Amniotic stem cell (primary cell): Measurements from ENCODE around the gene RBMXL3.

Source experiments
- DNase-seq: peaks from one replicate; lab custom pipeline; 2025; lab: John Stamatoyannopoulos, UW

RBMXL3 gene

DNA sequence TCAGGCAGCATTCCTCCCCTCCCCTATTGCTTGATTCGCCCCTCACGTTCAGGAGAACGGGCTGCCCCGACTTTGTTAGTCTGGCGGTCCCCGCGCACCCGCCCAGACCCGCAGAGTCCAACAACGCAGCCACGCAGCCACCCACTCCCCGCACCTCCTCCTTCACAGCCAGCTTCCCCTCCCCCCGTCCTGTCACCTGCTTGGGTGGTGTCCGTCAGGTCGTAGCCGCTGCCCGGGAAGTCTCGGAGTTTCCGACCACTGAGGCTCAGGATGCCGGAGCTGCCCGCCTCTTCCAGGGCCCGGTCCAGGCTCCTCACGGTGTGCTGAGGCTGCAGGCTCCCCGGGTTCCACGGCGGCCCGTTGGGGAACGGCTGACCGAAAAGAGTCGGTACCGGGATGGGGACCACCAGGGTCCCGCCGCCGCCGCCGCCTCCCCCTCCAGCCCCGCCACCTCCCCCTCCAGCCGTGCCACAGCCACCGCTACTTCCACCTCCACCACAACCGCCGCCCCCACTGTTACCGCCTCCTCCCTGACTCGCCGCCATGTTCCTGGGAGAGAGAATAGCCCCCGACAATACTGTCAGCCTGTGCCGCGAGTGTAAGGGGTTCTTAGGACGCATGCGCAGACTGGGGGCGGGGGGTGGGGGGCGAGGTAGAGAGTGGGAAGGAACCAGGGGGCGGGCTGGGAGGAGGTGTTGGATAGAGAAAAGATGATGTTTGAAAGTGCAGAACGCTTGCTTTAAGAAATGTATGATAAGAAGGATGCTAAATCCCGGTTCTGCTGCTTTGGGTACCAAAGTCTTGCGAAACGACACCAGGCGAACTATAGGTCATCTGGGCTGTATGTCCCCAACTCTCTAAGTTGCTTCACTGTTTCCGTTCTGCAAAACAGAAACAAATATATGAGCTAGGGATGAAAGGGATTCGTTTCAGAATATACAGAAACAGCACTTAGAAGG is 44.6 kb downstream of the RBMXL3 start, which contains the start of gene LRCH2:
Gene LRCH2, minus strand, starts transcription at position 600 of the 959 bp plus-strand sequence. Its CDS starts 55 bp downstream, at position 545.
- DNase-seq = no peak

DNA sequence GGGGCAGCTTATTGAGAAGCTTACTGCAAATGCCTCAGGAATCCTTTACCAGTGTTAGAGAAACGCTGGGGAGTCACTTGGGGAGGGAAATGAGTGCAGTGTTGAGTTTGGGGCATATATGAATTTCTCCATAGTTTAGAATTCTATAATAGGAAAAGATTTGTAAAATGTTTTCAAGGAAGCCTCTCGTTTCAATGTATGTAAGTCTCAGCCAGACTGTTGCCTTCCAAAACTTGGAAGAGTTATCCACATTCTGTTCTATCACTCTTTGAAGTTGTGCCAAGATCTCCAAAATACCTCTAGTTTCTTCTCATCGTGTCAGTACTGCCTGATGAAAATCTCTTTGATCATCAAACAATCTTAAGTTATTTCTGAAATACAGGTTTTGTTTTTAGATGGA is 45.3 kb downstream of the RBMXL3 start:
- DNase-seq = no peak

DNA sequence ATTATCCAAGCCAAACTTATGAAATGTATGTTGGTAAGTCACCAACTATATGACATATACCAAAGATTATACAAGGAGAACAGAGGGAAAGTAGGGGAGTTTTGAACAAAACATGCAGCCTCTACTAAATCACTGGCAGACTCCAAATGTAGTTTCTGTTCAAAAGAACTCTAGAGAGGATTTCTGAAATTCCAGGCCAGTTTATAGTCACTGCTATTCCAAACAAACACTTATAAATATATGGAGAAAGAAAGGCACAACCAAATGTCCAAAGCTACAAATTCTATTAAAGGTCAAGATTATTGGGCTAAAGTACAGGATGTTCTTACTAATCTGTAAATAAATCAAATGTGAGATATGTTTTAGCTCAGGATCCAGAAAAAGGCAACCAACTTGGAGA is 47.4 kb downstream of the RBMXL3 start:
- no peak for DNase-seq

DNA sequence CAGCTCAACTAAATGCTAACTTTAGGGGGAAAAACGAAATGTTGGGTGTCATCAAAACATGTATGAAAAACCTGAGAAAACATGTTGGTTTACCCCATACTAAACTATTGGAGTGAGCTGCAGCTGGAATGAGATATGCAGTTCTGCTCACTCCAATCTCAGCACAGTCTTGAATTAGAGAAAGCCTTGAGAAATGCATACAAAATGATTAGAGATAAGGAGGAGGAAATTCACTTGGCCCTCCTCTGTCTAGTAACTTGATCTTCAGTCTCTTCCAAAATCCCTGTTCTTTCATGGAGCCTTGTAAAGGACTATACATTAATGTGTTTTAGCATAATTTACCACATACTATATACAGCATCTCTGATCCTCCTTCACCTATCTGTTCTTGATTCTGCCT is 47.8 kb downstream of the RBMXL3 start:
- no peak for DNase-seq
